ENCODE results near the gene GNG7. TPM values are rescaled to one million over a fixed set of nuclear protein-coding genes. Genes with fewer than 3 reads are reported as not detected.
"Not testable (repeated sequence)": the region's sequence is repeated elsewhere in the genome, so short reads cannot be mapped to it uniquely, and the experiment has no call there.

The GNG7 gene
- total RNA-seq, 1 experiment from 2014 or later = 1.1 TPM

DNA sequence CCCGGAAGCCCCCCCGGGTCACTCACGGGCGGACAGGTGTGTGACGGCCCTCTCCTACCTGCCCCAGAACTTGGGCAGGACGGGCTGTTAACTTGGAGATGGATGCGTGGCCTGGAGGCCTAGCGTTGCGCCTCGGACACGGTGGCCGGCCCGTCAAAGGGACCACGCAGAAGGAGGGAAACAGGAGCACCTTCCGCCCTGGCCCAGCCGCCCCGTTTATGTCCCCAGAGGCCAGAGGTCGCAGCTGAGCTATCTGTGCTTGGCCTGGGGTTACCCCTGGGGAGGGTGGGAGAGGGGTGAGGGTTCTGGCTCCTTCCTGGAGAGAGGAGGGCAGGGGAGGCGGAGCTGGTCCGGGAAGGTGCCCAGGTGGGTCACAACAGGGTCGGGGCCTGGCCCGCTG lies 190.9 kb downstream of the GNG7 start:
- DNase-seq (ENCODE audit: low spot score) = no peak

DNA sequence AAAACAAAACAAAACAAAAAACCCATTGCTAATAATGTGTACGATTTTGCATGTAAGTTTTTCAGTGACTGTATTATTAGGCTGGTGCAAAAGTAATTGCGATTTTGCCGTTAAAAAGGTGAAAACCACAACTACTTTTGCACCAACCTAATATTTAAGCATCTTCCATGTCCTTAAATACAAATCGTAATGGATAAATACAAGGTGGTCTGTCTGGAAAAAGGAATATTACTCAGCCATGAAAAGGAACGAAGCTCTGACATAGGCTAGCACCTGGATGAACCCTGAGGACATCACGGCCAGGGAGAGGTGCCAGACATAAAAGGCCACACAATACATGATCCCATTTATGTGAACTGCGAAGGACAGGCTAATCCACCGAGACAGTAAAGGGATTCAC lies 193.4 kb downstream of the GNG7 start:
- DNase-seq (ENCODE audit: low spot score) = no peak

DNA sequence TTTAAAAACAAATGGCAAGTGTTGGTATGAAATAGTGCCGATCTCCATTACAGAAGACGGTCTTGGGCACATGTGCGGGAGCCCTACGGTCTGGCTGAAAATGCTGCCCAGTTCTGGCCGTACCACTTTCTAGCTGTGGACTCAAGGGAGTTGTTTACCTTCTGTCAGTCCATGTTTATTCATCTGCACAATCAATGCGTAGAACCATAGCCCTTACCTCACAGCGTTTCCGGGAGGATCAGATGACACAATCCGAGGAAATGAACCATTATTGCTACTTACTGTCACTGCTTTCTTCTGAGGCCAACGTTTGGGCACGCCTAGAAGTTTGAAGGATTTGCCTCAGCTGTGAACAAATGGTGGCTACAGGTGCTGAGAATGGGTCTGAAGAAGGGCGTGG lies 195.4 kb downstream of the GNG7 start:
- DNase-seq (ENCODE audit: low spot score) = no peak

DNA sequence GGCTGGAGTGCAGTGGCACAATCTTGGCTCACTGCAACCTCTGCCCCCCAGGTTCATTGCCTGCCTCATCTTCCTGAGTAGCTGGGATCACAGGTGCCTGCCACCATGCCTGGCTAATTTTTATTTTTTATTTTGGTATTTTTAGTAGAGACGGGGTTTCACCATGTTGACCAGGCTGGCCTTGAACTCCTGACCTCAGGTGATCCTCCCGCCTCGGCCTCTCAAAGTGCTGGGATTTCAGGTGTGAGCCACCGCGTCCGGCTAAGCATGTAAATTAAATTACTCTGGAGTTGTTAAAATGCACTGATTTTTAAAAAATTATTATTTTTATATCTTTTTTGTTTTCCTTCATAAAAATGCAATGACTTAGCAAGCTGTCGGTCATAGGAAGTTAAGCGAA lies 195.8 kb downstream of the GNG7 start:
- DNase-seq (ENCODE audit: low spot score) = not testable (repeated sequence)

DNA sequence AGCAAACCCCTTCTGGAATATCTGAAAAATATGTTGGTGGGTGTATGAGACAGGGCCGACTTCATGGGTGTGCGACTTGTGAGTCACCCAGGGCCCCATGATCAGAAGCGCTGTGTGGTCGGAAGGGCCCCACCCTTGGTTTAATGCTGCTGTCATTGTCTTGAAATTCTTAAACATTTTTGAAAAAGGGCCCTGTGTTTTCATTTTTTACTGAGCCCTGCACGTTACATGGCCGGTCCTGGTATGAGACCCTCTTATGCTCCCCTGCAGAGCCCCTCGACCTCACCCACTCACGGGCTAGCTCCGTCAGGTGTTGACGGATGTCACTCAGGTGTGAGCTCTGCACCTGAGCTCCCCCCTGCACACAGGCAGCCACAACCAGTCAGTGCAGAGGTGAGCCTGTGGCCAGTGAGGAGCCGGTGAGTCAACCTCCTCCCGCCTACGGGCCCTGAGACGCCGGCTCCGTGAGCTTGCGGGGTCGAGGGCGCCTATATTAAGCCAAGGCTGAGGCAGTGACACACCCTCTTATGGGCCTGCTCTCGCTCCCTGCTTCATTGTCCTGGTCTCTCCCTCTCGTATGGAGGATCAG lies 198.9 kb downstream of the GNG7 start:
- peak; percentile 95 for DNase-seq (ENCODE audit: low spot score)

DNA sequence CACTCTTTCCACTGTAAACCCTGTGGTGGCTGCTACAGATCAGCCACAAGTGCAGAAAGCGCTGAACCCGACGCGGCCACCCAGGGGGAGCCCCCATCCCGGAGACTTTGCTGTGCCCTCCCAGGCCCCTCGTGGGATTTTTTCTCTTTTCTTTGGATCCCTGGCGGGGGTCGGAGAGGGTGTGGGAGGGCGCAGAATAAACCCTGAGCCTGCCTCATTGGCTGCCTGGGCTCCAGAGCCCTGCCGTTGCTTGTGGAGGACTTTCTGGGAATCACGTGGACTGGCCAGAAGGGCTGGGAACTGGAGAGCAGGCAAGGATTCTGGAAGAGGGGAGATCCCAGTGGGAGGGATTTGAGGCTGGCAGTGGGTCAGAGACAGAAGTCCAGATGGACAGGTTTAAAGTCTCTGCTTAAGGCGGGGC lies 201.6 kb downstream of the GNG7 start:
- peak; percentile 73 for DNase-seq (ENCODE audit: low spot score)

DNA sequence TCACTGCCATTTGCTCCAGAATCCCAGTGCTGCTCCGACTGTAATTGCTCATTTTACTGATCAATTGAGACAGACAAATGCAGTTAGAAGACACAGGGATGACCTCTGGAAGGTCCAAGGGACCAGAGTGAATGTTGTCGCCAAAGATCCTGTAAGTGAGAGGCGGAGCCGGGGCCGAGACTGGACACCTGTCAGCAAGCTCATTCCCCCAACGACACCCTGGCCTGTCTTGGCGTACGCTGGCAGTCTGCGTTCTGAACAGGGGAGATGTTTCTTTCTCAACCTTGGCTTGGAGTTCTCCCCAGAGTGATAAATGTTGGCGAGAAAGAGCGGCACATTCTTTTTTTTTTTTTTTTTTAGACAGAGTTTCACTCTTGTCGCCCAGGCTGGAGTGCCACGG lies 202.3 kb downstream of the GNG7 start:
- no peak for DNase-seq (ENCODE audit: low spot score)

DNA sequence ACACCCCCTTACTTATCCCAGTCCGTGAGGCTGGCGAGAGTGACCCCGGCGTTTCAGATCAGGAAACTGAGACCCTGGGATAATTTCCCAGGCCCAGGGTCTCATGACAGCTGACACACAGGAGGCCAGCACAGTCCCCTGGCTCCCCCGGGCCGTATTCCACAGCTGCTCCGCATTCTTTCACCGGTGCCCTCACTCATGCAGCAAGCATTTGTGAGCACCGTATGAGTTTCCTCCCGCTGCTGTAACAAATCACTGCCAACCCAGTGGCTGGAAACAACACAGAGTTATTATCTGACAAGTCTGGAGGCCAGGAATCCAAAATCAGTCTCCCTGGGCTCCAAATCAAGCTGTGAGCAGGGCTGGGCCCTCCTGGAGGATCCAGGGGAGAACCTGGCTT lies 205.3 kb downstream of the GNG7 start:
- DNase-seq (ENCODE audit: low spot score) = no peak

DNA sequence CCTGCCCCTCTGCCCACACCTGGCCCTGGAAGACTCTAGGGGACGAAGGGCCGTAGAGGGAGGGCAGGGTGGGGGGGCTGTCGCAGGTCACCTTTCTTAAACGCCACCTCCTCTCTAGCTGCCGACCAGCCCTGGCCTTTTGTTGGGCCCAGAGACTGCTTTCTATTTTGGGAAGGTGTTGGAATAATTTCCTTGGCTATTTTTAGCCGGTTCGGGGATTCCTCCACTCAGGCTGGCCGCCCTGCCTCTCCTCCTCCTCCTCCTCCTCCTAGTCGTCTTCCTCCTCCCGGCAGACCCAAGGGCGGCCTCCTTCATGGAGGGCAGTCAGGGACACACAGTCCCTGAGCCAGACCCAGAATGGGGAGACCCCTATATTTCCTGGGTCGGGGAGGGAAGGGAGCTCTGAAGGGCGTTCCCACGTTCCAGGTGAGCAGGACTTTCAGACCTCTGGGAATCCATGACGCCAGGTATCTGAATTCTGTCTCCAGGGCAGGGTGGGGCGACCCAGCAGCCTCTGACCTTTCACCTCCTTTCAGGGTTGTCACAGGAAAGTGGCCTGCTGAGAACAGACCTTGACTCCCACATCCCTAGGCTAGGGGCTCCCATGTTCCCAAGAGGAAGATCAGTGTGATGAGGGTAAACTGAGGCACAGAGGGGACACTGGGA lies 206.7 kb downstream of the GNG7 start:
- DNase-seq (ENCODE audit: low spot score) = peak; percentile 93

DNA sequence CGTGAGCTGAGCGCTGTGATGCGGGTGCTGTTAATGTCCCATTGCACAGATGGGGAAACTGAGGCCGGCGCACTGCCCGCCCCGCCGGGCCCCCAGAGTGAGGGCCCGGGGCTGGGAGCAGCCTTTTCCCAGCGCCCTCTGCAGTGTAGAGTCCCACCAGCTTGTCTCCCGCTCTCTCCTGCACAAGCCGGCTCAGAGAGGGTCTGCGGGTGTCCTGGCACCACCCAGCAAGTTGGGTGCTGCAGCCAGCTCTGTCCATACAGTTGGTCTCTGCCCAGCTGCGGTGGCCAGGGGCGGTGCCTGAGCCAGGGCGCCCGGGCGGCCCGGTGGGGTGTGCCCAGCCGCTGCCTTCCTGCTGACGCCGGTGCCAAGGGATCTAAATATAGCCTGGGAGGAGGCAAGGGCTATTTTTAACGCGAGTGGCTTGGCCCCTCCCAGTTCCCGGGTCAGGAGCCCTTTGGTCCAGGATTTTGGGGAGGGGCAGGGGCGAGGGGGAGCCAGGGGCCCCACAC lies 207.3 kb downstream of the GNG7 start:
- peak; percentile 98 for DNase-seq (ENCODE audit: low spot score)

DNA sequence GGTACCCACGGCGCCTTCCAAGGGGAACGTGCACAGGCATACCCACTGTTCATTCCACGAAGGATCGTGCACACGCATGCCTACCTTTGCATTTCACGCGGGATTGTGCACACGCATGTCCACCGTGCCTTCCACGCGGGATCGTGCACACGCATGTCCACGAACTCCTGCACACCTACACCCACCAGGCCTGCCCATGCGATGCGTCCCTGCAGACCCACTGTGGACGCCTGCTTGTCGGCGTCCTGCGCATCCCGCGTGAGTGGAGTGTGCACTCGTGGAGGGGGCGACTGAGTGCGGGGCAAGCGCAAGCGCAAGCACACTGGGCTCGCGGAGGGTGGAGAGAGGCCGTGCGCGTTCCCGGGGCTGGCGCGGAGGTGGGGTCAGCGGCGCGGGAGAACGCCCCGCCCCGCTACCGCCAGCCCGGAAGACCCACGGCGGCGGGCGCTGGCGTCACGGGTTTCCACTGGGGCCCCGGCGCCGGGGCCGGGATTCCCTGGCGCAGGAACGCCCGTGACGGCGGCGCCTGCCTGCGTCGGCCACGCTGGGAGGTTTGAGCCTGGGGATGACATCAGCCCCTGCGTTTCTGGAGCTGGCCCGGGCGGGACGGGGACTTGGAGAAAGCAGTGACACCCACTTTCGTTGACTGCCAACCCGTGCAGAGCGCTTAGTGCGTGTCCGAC lies 207.9 kb downstream of the GNG7 start:
- peak; percentile 77 for DNase-seq (ENCODE audit: low spot score)

DNA sequence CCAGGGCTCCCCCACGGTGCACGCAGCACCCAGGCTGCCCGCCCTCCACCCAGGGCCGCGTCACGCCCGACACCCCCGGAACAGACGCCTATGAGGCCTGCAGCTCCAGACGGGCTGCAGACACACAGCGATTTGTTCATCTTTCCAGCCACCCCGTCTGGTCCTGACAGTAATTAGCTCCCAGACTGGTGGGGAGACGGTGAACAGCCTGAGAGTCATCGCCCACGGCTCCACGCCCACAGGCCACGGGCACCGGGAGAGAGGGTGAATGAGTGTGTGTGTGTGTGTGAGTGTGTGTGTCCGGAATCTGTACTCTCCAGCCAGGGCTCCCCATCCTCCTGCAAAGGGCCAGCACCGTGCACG lies 208.4 kb downstream of the GNG7 start:
- peak; percentile 82 for DNase-seq (ENCODE audit: low spot score)

DNA sequence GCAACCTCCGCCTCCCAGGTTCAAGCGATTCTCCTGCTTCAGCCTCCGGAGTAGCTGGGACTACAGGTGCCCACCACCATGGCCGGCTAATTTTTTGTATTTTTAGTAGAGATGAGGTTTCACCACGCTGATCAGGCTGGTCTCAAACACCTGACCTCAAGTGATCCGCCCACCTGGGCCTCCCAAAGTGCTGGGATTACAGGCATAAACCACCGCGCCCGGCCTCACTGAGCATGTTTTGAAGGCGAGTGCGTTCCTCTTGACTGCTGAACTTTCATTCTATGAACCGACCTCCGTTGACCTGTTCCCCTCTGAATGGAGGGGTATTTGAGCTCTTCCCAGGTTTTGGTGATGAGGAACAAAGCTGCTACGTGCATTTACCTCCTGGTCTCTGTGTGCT lies 209.0 kb downstream of the GNG7 start:
- not testable (repeated sequence) for DNase-seq (ENCODE audit: low spot score)

DNA sequence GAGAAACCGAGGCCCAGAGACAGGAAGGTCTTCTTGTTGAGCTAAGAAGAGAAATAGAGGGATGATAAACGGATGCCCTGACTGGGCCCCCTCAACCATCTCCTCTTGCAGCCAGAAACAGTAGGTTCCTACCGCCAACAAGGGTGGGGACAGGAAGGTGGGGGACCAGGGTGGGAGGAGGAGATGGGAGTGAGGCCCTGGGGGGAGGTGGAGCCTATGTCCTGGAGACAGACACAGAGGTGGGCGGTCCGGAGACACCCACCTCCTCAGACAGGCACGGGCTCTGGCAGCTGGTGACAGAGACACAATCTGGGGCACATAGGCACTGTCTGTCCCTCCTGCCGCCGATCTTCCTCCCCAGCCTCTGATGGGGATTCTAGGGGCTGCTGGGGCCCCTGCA lies 209.6 kb downstream of the GNG7 start:
- DNase-seq (ENCODE audit: low spot score) = no peak

DNA sequence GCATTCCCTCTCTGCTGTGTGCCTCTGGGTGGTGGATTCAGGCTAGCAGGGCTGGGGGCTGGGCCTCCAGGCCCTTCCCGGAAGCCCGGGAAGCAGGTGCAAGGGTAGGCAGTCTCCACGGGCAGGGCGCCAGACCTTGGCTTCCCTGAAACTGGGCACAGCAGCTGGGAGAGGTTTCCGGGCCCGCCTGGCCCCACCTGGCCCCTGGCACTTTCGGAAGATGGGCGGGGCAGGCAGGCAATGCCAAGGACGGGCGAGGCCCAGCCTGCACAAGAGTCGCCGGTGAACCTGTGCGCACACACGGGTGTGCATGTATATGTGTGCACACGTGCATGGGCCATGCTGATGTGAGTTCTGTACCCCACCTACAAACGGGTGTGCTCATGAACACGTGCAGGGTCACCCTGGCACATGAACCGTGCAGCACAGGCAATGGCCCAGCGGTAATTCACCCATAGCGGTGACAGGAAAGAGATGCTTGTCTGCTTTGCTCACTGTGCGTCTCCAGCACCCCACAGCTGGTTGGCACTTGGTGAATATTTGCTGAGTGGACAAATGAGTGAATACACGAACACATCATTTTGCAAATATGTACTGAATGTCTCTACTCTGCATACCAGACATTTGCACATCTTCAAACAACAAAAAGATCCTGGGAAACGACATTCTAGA lies 211.2 kb downstream of the GNG7 start:
- peak; percentile 98 for DNase-seq (ENCODE audit: low spot score)

DNA sequence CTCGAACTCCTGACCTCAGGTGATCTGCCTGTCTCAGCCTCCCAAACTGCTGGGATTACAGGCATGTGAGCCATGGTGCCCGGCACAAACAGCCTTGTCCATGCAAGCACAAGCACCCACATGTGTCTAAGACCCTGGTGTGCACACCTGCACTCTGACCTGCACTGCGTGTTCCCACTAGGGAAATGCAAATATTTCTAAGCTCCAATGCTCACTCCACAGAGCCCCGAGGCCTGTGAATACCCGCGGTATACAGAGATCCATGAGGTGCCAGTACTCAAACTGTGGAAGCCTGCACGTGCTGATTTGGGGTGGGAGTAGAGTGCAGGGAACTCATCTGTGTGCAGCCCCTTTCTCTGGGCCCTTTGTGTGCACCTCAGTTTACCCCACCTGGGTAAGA lies 211.8 kb downstream of the GNG7 start:
- DNase-seq (ENCODE audit: low spot score) = no peak

DNA sequence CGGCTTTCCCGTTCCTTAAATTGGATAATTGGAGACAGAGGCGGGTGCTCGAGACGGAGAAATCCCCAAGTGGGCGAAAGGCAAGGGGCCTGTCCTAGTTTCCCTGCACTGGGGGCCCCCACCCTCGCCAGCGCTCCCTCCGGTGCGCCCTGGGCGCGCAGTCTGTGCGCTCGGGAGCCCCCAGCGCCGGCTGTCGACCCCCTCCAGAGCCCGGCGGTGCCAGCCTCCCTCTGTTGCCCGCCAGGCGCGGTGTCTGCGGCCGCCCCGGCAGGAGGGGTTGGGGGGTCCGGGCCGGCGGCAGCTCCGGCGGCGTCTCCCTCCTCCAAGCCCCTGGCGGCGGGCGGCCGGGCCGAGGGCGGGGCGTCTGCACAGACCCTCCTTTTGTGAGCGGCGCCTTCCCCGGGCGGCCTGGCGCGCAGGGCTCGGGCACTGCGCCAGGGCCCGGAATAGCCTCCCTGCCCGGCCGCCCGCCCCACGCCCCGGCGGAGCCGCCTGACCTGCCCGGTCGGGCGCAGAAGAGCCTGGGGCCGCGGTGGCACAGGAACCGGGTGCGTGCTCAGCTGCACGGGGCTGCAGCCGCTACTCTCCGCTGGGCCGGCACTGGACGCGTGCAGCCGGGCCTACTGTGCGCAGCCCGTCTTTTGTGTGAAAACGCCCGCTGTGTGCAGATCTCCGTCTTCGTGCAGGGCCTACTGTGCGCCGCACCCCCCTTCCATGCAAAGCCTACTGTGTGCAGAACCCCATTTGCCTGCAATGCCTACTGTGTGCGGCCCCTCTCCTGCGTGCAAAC lies 213.4 kb downstream of the GNG7 start:
- no peak for DNase-seq (ENCODE audit: low spot score)

DNA sequence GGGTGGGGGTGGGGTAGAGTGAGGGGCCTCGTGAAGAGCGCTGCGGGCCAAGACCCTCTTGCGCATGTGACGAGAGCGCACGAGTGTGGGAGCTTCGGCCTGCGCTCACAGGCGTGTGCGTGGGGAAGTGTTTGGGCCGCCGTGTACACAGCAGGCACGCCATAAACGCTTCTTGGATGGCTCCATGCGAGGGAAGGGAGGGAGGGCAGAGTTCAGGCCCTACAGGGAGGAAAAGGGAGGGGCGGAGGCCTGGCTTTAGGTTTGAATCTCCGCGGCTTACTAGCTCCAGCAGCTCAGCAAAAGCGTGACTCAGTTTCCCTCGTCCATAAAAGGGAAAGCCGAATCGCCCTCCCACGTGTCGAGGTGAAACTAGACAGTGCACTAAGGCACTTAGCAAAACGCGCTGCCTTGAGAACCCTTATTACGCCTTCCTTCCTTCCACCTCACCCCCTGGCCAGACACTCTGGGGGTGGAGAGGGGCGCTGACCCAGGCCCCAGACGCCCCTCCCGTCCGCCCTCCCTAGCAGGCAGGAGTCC lies 214.0 kb downstream of the GNG7 start:
- no peak for DNase-seq (ENCODE audit: low spot score)

DNA sequence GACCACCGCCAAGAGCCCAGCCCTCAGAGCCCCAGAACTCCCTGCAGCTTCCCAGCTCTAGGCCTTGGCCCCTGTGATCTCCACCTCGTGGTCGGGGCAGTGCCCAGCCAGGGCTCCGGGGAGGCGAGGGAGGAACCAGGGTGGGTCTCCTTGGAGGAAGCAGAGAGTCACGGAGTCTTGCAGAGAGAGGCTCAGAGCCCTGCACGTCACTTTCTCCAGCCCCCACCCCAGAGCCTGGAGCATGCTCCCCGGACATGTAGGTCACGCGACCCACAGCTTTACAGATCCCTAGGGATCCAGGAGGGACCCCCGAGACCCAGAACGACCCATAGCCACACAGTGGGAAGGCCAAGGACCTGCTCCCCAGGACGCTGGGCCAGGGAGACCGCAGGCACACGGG lies 214.7 kb downstream of the GNG7 start:
- DNase-seq (ENCODE audit: low spot score) = no peak

DNA sequence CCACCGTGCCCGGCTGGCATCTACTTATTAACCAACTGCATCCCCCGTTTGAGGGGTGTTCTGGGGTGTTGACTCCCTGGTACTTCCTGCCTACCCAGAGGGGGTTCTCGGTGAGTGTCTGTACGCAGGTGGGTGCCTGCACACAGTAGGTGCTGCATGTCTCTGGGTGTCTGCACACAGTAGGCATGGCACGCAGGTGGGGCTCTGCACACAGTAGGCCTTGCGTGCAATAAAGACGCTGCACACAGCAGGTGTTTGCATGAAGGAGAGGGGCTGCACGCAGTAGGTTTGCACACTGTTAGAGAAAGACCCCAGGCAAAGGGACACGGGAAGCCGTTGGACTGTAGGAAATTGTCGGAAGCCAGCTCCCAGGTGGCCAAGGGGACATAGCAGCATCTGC lies 215.4 kb downstream of the GNG7 start:
- no peak for DNase-seq (ENCODE audit: low spot score)

DNA sequence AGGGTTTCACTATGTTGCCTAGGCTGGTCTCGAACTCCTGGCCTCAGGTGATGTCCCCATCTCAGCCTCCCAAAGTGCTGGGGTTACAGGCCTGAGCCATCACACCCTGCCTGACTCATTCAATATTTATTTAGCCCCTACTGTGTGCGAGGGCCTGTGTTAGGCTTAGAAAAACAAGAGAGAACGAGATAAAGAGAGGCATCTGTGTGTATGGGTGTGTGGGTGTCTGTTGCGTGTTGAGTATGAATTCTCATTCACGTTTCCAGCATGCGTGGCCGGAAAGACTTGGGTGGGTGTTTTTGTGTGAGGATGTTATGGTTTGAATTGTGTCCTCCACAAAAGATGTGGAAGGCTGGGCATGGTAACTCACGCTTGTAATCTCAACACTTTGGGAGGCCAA lies 217.1 kb downstream of the GNG7 start:
- no peak for DNase-seq (ENCODE audit: low spot score)

All from A172 (cell line).